Measurements from ENCODE around the gene KIT.

- TF ChIP-seq CTCF (conservative IDR thresholded peaks at IDR 0.05; ENCODE audit: low read length) (no peak), EZH2phosphoT487 (IDR thresholded peaks at IDR 0.05; ENCODE audit: borderline replicate concordance) (no peak)
Observed at GRCh38 chr4:54730581-54730980, 72.8 kb downstream of the KIT start.

All from Loucy (cell line).